ENCODE data around the gene UGGT1. TPM values are rescaled to one million over a fixed set of nuclear protein-coding genes. Genes with fewer than 3 reads are reported as not detected.

The UGGT1 gene
- total and polyA plus RNA-seq, 5 donors from 2014 or later: 9.0 to 41.1 (median 13.1) TPM

DNA sequence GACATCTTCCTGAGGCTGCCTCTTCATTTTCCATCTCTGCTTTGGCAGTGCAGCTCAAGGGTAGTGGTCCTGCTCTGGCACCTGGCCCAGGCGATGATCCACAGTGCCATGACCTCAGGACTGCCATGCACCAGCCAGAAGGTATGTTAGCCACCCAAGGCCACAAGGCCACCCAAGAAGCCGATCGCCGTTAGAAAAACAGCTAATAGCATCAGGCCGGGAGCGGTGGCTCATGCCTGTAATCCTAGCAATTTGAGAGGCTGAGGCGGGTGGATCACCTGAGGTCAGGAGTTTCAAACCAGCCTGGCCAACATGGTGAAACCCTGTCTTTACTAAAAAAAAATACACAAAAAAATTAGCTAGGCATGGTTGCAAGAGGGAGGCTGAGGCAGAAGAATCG is 28.4 kb upstream of the UGGT1 start:
- peaks cover 8% of the 10 kb centered on the region for H3K27me3 Mint-ChIP-seq

GRCh38 chr2:128064353-128064752 is 26.6 kb upstream of the UGGT1 start:
- no peak for DNase-seq
- no peaks in the 10 kb centered on the region for H3K4me1 ChIP-seq (ENCODE audit: control insufficient read depth, insufficient read depth, low read length, poor library complexity, severe bottlenecking)
- no peak overlapping the region for H3K27ac ChIP-seq (ENCODE audit: insufficient read depth, low read length, poor library complexity, severe bottlenecking)
- Mint-ChIP-seq H3K4me3 (peak overlapping the region in 1 of 4 donors; percentile 36), H3K9me3 (no peaks in the 10 kb centered on the region), H3K27ac (no peak overlapping the region), H3K27me3 (peaks cover 5% of the 10 kb centered on the region), H3K36me3 (no peaks in the 10 kb centered on the region), H3K4me1 (no peaks in the 10 kb centered on the region)
- no peak for ATAC-seq (ENCODE audit: low read depth in 2 of 2)
- no peaks in the 10 kb centered on the region for H3K36me3 ChIP-seq (ENCODE audit: control insufficient read depth, insufficient read depth, low read length)
- no peaks in the 10 kb centered on the region for H3K27me3 ChIP-seq (ENCODE audit: control insufficient read depth, insufficient read depth, low read length)
- H3K4me3 ChIP-seq (ENCODE audit: low read depth, low read length): no peak overlapping the region
- no peaks in the 10 kb centered on the region for H3K9me3 ChIP-seq (ENCODE audit: control insufficient read depth in 2 of 2, low read length in 2 of 2)

More for the DNA sequence above, 28.4 kb upstream of the UGGT1 start:
- ATAC-seq (ENCODE audit: low read depth in 2 of 2) (no peak), DNase-seq (no peak)
- no peak overlapping the region for H3K4me3 ChIP-seq (ENCODE audit: low read depth, low read length)
- H3K27ac Mint-ChIP-seq: no peak overlapping the region
- H3K9me3 Mint-ChIP-seq: no peaks in the 10 kb centered on the region
- H3K4me3 Mint-ChIP-seq: no peak overlapping the region
- no peaks in the 10 kb centered on the region for H3K36me3 ChIP-seq (ENCODE audit: control insufficient read depth, insufficient read depth, low read length)
- no peaks in the 10 kb centered on the region for H3K36me3 Mint-ChIP-seq
- H3K4me1 ChIP-seq (ENCODE audit: control insufficient read depth, insufficient read depth, low read length, poor library complexity, severe bottlenecking): no peaks in the 10 kb centered on the region
- no peaks in the 10 kb centered on the region for H3K9me3 ChIP-seq (ENCODE audit: control insufficient read depth in 2 of 2, low read length in 2 of 2)
- no peaks in the 10 kb centered on the region for H3K4me1 Mint-ChIP-seq
- H3K27ac ChIP-seq (ENCODE audit: insufficient read depth, low read length, poor library complexity, severe bottlenecking): no peak overlapping the region
- no peaks in the 10 kb centered on the region for H3K27me3 ChIP-seq (ENCODE audit: control insufficient read depth, insufficient read depth, low read length)

DNA sequence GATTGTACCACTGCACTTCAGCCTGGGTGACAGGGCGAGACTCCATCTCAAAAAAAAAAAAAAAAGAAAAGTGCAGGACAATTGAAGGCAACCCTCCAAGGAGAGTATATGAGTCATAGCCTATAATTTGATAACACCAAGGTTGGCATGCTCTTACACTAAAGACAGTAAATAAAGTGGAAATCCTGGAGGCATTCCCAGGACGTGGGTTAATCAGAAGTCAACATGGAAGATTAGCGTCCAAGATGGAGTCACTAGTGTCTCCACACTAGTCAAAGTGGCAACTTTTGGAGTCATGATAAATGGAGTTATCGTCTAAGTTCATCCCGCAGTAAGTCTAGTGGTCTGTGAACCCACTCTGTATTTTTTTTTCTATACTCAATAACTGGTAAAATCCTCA is 21.2 kb upstream of the UGGT1 start:
- Mint-ChIP-seq H3K27ac (no peak overlapping the region), H3K36me3 (no peaks in the 10 kb centered on the region), H3K4me1 (no peaks in the 10 kb centered on the region), H3K9me3 (peaks cover 0 to 5% (median 0%) of the 10 kb centered on the region in 7 donors), H3K27me3 (peaks cover 4% of the 10 kb centered on the region), H3K4me3 (no peak overlapping the region)
- H3K4me3 ChIP-seq (ENCODE audit: low read depth, low read length): no peak overlapping the region
- H3K36me3 ChIP-seq (ENCODE audit: control insufficient read depth, insufficient read depth, low read length): no peaks in the 10 kb centered on the region
- DNase-seq: no peak
- no peaks in the 10 kb centered on the region for H3K4me1 ChIP-seq (ENCODE audit: control insufficient read depth, insufficient read depth, low read length, poor library complexity, severe bottlenecking)
- H3K27ac ChIP-seq (ENCODE audit: insufficient read depth, low read length, poor library complexity, severe bottlenecking): no peak overlapping the region
- no peaks in the 10 kb centered on the region for H3K9me3 ChIP-seq (ENCODE audit: control insufficient read depth in 2 of 2, low read length in 2 of 2)
- no peak for ATAC-seq (ENCODE audit: low read depth in 2 of 2)
- no peaks in the 10 kb centered on the region for H3K27me3 ChIP-seq (ENCODE audit: control insufficient read depth, insufficient read depth, low read length)

- peaks cover 0 to 5% (median 0%) of the 10 kb centered on the region in 7 donors for H3K9me3 Mint-ChIP-seq
- ATAC-seq (ENCODE audit: low read depth in 2 of 2): no peak
- no peak overlapping the region for H3K27ac Mint-ChIP-seq
- H3K36me3 ChIP-seq (ENCODE audit: control insufficient read depth, insufficient read depth, low read length): no peaks in the 10 kb centered on the region
- H3K27ac ChIP-seq (ENCODE audit: insufficient read depth, low read length, poor library complexity, severe bottlenecking): no peak overlapping the region
- no peaks in the 10 kb centered on the region for H3K9me3 ChIP-seq (ENCODE audit: control insufficient read depth in 2 of 2, low read length in 2 of 2)
- H3K36me3 Mint-ChIP-seq: no peaks in the 10 kb centered on the region
- no peak for DNase-seq
- H3K27me3 ChIP-seq (ENCODE audit: control insufficient read depth, insufficient read depth, low read length): no peaks in the 10 kb centered on the region
- H3K4me1 ChIP-seq (ENCODE audit: control insufficient read depth, insufficient read depth, low read length, poor library complexity, severe bottlenecking): no peaks in the 10 kb centered on the region
- no peaks in the 10 kb centered on the region for H3K4me1 Mint-ChIP-seq
- no peak overlapping the region for H3K4me3 ChIP-seq (ENCODE audit: low read depth, low read length)
- H3K4me3 Mint-ChIP-seq: no peak overlapping the region
- H3K27me3 Mint-ChIP-seq: peaks cover 11% of the 10 kb centered on the region
Measured at GRCh38 chr2:128073278-128073677, 17.7 kb upstream of the UGGT1 start.

GRCh38 chr2:128076461-128077106 is 14.4 kb upstream of the UGGT1 start:
- H3K27ac Mint-ChIP-seq: peak overlapping the region in 1 of 3 donors; percentile 32
- H3K4me3 Mint-ChIP-seq: no peak overlapping the region
- H3K36me3 ChIP-seq (ENCODE audit: control insufficient read depth, insufficient read depth, low read length): no peaks in the 10 kb centered on the region

DNA sequence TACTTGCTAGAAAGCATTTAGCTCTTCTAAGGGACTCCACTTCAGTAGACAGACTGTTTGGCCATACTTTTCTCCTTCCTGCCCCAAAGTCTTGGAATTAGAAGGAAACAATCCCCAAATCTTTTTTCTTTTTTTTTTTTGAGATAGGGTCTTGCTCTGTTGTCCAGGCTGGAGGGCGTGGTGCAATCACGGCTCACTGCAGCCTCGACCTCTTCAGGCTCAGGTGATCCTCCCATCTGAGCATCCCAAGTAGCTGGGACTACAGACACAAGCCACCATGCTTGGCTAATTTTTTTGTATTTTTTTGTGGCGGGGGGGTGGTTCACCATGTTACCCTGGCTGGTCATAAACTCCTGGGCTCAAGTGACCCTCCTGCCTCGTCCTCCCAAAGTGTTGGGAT is 6.2 kb upstream of the UGGT1 start:
- no peak for DNase-seq
- Mint-ChIP-seq H3K9me3 (peaks cover 0 to 7% (median 3%) of the 10 kb centered on the region in 7 donors), H3K36me3 (peaks cover 7% of the 10 kb centered on the region), H3K27me3 (peaks cover 12% of the 10 kb centered on the region), H3K27ac (no peak overlapping the region), H3K4me1 (peaks cover 0 to 9% (median 3%) of the 10 kb centered on the region in 4 donors), H3K4me3 (no peak overlapping the region)
- no peaks in the 10 kb centered on the region for H3K36me3 ChIP-seq (ENCODE audit: control insufficient read depth, insufficient read depth, low read length)
- H3K4me1 ChIP-seq (ENCODE audit: control insufficient read depth, insufficient read depth, low read length, poor library complexity, severe bottlenecking): no peaks in the 10 kb centered on the region
- no peak overlapping the region for H3K27ac ChIP-seq (ENCODE audit: insufficient read depth, low read length, poor library complexity, severe bottlenecking)
- H3K4me3 ChIP-seq (ENCODE audit: low read depth, low read length): no peak overlapping the region
- no peaks in the 10 kb centered on the region for H3K9me3 ChIP-seq (ENCODE audit: control insufficient read depth in 2 of 2, low read length in 2 of 2)
- no peak for ATAC-seq (ENCODE audit: low read depth in 2 of 2)
- H3K27me3 ChIP-seq (ENCODE audit: control insufficient read depth, insufficient read depth, low read length): peaks cover 6% of the 10 kb centered on the region

More at GRCh38 chr2:128076461-128077106, 14.4 kb upstream of the UGGT1 start:
- DNase-seq (no peak), ATAC-seq (ENCODE audit: low read depth in 2 of 2) (no peak)
- peaks cover 9% of the 10 kb centered on the region for H3K27me3 Mint-ChIP-seq
- no peaks in the 10 kb centered on the region for H3K27me3 ChIP-seq (ENCODE audit: control insufficient read depth, insufficient read depth, low read length)
- no peaks in the 10 kb centered on the region for H3K4me1 ChIP-seq (ENCODE audit: control insufficient read depth, insufficient read depth, low read length, poor library complexity, severe bottlenecking)
- H3K9me3 Mint-ChIP-seq: peaks cover 0 to 5% (median 2%) of the 10 kb centered on the region in 7 donors
- H3K4me1 Mint-ChIP-seq: no peaks in the 10 kb centered on the region
- H3K4me3 ChIP-seq (ENCODE audit: low read depth, low read length): no peak overlapping the region
- H3K27ac ChIP-seq (ENCODE audit: insufficient read depth, low read length, poor library complexity, severe bottlenecking): no peak overlapping the region
- no peaks in the 10 kb centered on the region for H3K9me3 ChIP-seq (ENCODE audit: control insufficient read depth in 2 of 2, low read length in 2 of 2)
- H3K36me3 Mint-ChIP-seq: no peaks in the 10 kb centered on the region

DNA sequence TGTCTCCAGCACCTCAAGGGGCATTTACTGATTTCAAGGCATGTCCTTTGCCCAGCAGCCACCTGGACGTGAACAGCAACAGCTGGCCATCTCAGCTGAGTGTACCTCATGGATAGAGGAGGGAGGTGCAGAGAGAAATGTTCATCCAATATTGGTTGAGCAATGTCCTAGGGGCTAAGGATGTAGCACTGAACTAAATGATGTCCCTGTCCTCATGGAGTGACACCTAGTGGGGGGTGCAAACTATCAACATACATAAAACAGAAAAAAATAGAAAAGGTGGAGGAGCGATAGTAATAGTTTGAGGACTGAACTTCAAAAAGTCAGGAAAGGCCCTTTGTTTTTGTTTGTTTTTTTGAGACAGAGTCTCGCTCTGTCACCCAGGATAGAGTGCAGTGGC is 4.8 kb upstream of the UGGT1 start:
- H3K36me3 Mint-ChIP-seq: peaks cover 7% of the 10 kb centered on the region
- H3K27me3 Mint-ChIP-seq: peaks cover 12% of the 10 kb centered on the region
- DNase-seq (peak in 1 of 3 donors; percentile 13), ATAC-seq (ENCODE audit: low read depth in 2 of 2) (no peak)
- H3K36me3 ChIP-seq (ENCODE audit: control insufficient read depth, insufficient read depth, low read length): no peaks in the 10 kb centered on the region
- H3K27me3 ChIP-seq (ENCODE audit: control insufficient read depth, insufficient read depth, low read length): peaks cover 6% of the 10 kb centered on the region
- no peaks in the 10 kb centered on the region for H3K9me3 ChIP-seq (ENCODE audit: control insufficient read depth in 2 of 2, low read length in 2 of 2)
- H3K4me1 Mint-ChIP-seq: peaks cover 5 to 18% (median 9%) of the 10 kb centered on the region in 4 donors
- no peak overlapping the region for H3K4me3 ChIP-seq (ENCODE audit: low read depth, low read length)
- H3K27ac ChIP-seq (ENCODE audit: insufficient read depth, low read length, poor library complexity, severe bottlenecking): no peak overlapping the region
- H3K4me3 Mint-ChIP-seq: peak overlapping the region in 1 of 4 donors; percentile 65
- H3K27ac Mint-ChIP-seq: no peak overlapping the region
- peaks cover 0 to 7% (median 2%) of the 10 kb centered on the region in 7 donors for H3K9me3 Mint-ChIP-seq
- H3K4me1 ChIP-seq (ENCODE audit: control insufficient read depth, insufficient read depth, low read length, poor library complexity, severe bottlenecking): peaks cover 3% of the 10 kb centered on the region

DNA sequence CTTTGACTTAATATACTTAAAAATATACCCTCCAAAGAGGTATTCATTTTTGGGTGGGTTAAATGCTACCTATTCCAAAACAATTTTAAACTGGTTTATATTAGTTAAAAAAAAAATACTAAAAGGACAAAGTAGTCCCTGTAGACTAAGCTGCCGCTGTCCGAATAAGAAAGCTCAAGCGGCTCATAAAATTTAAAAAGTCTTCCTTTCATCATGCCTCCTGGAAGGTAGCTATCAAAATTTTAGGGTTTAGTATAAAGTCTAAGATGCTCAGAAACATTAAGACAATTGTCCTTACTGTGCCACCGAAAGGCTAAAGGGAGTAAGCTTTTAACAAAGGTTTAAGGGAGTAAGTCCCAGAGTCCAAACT is 440 bp upstream of the UGGT1 start:
- Histone ChIP-seq H3K27me3 (ENCODE audit: control insufficient read depth, insufficient read depth, low read length) (no peaks in the 10 kb centered on the region), H3K9me3 (ENCODE audit: control insufficient read depth in 2 of 2, low read length in 2 of 2) (no peaks in the 10 kb centered on the region), H3K4me3 (ENCODE audit: low read depth, low read length) (peak overlapping the region; percentile 98), H3K36me3 (ENCODE audit: control insufficient read depth, insufficient read depth, low read length) (peaks cover 10% of the 10 kb centered on the region), H3K27ac (ENCODE audit: insufficient read depth, low read length, poor library complexity, severe bottlenecking) (peak overlapping the region; percentile 80), H3K4me1 (ENCODE audit: control insufficient read depth, insufficient read depth, low read length, poor library complexity, severe bottlenecking) (peaks cover 20% of the 10 kb centered on the region)
- ATAC-seq (ENCODE audit: low read depth in 2 of 2): no peak
- Mint-ChIP-seq H3K27ac (peak overlapping the region; percentile 85 to 97 (median 96)), H3K36me3 (no peaks in the 10 kb centered on the region), H3K9me3 (no peaks in the 10 kb centered on the region), H3K27me3 (no peaks in the 10 kb centered on the region), H3K4me1 (peaks cover 22 to 51% (median 36%) of the 10 kb centered on the region in 4 donors), H3K4me3 (peak overlapping the region; percentile 95 to 97 (median 96))
- no peak for DNase-seq

Measured in CD4-positive, CD25-positive, alpha-beta regulatory T cell (primary cell).